NCI-H1694 (cell line): ENCODE measurements around the gene TRPM3.

Experiments used
- DNase-seq: peaks from one replicate; lab custom pipeline; 2025; lab: John Stamatoyannopoulos, UW

Gene TRPM3

GRCh38 chr9:70817311-70817710, 304.1 kb downstream of the TRPM3 start:
- no peak for DNase-seq

- DNase-seq = no peak
These were observed 304.5 kb downstream of the TRPM3 start for GRCh38 chr9:70816891-70817290.

- no peak for DNase-seq
These were observed 305.1 kb downstream of the TRPM3 start for GRCh38 chr9:70816316-70816715.

- DNase-seq = no peak
These were observed 306.8 kb downstream of the TRPM3 start for GRCh38 chr9:70814597-70814996.

- no peak for DNase-seq
These were observed 308.3 kb downstream of the TRPM3 start for GRCh38 chr9:70813141-70813540.

GRCh38 chr9:70811638-70812037, 309.8 kb downstream of the TRPM3 start:
- DNase-seq = no peak

- no peak for DNase-seq
These were observed 314.5 kb downstream of the TRPM3 start for GRCh38 chr9:70806875-70807274.

GRCh38 chr9:70805949-70806348, 315.5 kb downstream of the TRPM3 start:
- no peak for DNase-seq

- no peak for DNase-seq
These were observed 318.5 kb downstream of the TRPM3 start for GRCh38 chr9:70802758-70803436.

- DNase-seq = no peak
These were observed 319.2 kb downstream of the TRPM3 start for GRCh38 chr9:70802206-70802605.

- DNase-seq = no peak
These were observed 320.1 kb downstream of the TRPM3 start for GRCh38 chr9:70801181-70801829.

- DNase-seq = no peak
These were observed 323.4 kb downstream of the TRPM3 start for GRCh38 chr9:70798018-70798417.

- DNase-seq = no peak
These were observed 325.6 kb downstream of the TRPM3 start for GRCh38 chr9:70795841-70796240.

- DNase-seq = no peak
These were observed 328.6 kb downstream of the TRPM3 start for GRCh38 chr9:70792796-70793195.

GRCh38 chr9:70791936-70792335, 329.5 kb downstream of the TRPM3 start:
- DNase-seq = no peak

GRCh38 chr9:70789086-70789485, 332.3 kb downstream of the TRPM3 start:
- no peak for DNase-seq

- no peak for DNase-seq
These were observed 337.0 kb downstream of the TRPM3 start for GRCh38 chr9:70784456-70784855.

- no peak for DNase-seq
These were observed 342.9 kb downstream of the TRPM3 start for GRCh38 chr9:70778568-70778967.

GRCh38 chr9:70773579-70773978, 347.8 kb downstream of the TRPM3 start:
- DNase-seq = no peak

- no peak for DNase-seq
These were observed 348.8 kb downstream of the TRPM3 start for GRCh38 chr9:70772601-70773000.

GRCh38 chr9:70765946-70766345, 355.5 kb downstream of the TRPM3 start:
- DNase-seq = no peak

GRCh38 chr9:70761139-70761670, 360.2 kb downstream of the TRPM3 start:
- no peak for DNase-seq

- no peak for DNase-seq
These were observed 361.2 kb downstream of the TRPM3 start for GRCh38 chr9:70760228-70760627.

GRCh38 chr9:70753311-70753710, 368.1 kb downstream of the TRPM3 start:
- no peak for DNase-seq
